Fibroblast of villous mesenchyme (primary cell): ENCODE measurements around the gene TEC. TPM values are rescaled to one million over a fixed set of nuclear protein-coding genes. Genes with fewer than 3 reads are reported as not detected.

Experiments used
- DNase-seq: peaks from one replicate; pipeline ENCODE4 v3.0.0-alpha.2; 2010; ENCODE audit warnings: low read depth
- H3K4me3 ChIP-seq: 2 replicates; pipeline ENCODE4 v1.5.1; 2011; ENCODE audit warnings: low read depth, mild to moderate bottlenecking, low read length
- CTCF ChIP-seq: IDR thresholded peaks from 2 replicates; pipeline ENCODE4 v1.5.1; 2012; ENCODE audit warnings: low read depth, mild to moderate bottlenecking, low read length; ENCODE audit not compliant: insufficient read depth
- total RNA-seq: library from RNA; depleted of rRNA; stranded (reverse); fragments of >200 nt; gene quantifications from 2 replicates; pipeline ENCODE4 v1.2.3, GENCODE V29; 2012

TEC gene
- total RNA-seq, 1 donor, result 0.43 TPM

GRCh38 chr4:48138936-48139335 lies 130.7 kb downstream of the TEC start:
- TF ChIP-seq CTCF, result no peak
- H3K4me3 ChIP-seq, result no peak overlapping the region
- DNase-seq, result no peak

- H3K4me3 ChIP-seq, result no peak overlapping the region
- DNase-seq, result no peak
- TF ChIP-seq CTCF, result no peak
These were observed 131.1 kb downstream of the TEC start for GRCh38 chr4:48138511-48138910.

GRCh38 chr4:48137846-48138245 lies 131.8 kb downstream of the TEC start:
- no peak overlapping the region for H3K4me3 ChIP-seq
- no peak for DNase-seq
- no peak for TF ChIP-seq CTCF

- H3K4me3 ChIP-seq, result no peak within 1 kb of the TSS
- no peak for TF ChIP-seq CTCF
- DNase-seq, result no peak
These were observed 135.6 kb downstream of the TEC start, which contains the start of gene TXK for GRCh38 chr4:48134081-48134480. Gene TXK, minus strand, starts transcription at chr4:48134250. Its CDS starts 80 bp downstream, at chr4:48134170.

- no peak overlapping the region for H3K4me3 ChIP-seq
- DNase-seq, result peak; percentile 46
- TF ChIP-seq CTCF, result no peak
These were observed 136.0 kb downstream of the TEC start for GRCh38 chr4:48133669-48134068.

GRCh38 chr4:48131736-48132135 lies 137.9 kb downstream of the TEC start:
- no peak overlapping the region for H3K4me3 ChIP-seq
- no peak for DNase-seq
- TF ChIP-seq CTCF, result no peak

- no peak for TF ChIP-seq CTCF
These were observed 139.5 kb downstream of the TEC start for GRCh38 chr4:48130100-48130499.

More at GRCh38 chr4:48130100-48130499, 139.5 kb downstream of the TEC start:
- DNase-seq, result no peak
- H3K4me3 ChIP-seq, result no peak overlapping the region
